Neuronal stem cell (in vitro differentiated cells): ENCODE results near the gene ORC3.

Experiments used
- DNase-seq: peaks from one replicate; pipeline ENCODE4 v3.0.0-alpha.2; 2013; ENCODE audit warnings: low spot score
- H2AFZ ChIP-seq: one replicate; pipeline ENCODE4 v1.6.1; 2013; ENCODE audit warnings: mild to moderate bottlenecking, low read length, inconsistent platforms
- H2AK5ac ChIP-seq: 2 replicates; pipeline ENCODE4 v1.6.1; 2013; ENCODE audit warnings: low read depth, mild to moderate bottlenecking, inconsistent platforms, low read length, moderate library complexity, mixed read lengths
- H2BK120ac ChIP-seq: 2 replicates; pipeline ENCODE4 v1.6.1; 2013; ENCODE audit warnings: low read depth, mild to moderate bottlenecking, inconsistent platforms, low read length, moderate library complexity, mixed read lengths
- H2BK12ac ChIP-seq: one replicate; pipeline ENCODE4 v1.6.1; 2013; ENCODE audit warnings: low read length, inconsistent platforms
- H2BK15ac ChIP-seq: 2 replicates; pipeline ENCODE4 v1.6.1; 2013; ENCODE audit warnings: mild to moderate bottlenecking, low read length, inconsistent platforms, mixed read lengths
- H2BK5ac ChIP-seq: one replicate; pipeline ENCODE4 v1.6.1; 2013; ENCODE audit warnings: inconsistent platforms, mild to moderate bottlenecking, low read length, moderate library complexity
- H3K14ac ChIP-seq: one replicate; pipeline ENCODE4 v1.6.1; 2013; ENCODE audit warnings: low read length, inconsistent platforms
- H3K18ac ChIP-seq: 2 replicates; pipeline ENCODE4 v1.6.1; 2013; ENCODE audit warnings: low read length, inconsistent platforms
- H3K23ac ChIP-seq: 2 replicates; pipeline ENCODE4 v1.6.1; 2013; ENCODE audit warnings: low read depth, mild to moderate bottlenecking, mixed read lengths, low read length, inconsistent platforms; ENCODE audit not compliant: poor library complexity
- H3K27ac ChIP-seq: replicated peaks from 3 replicates; pipeline ENCODE4 v1.5.1; 2013; ENCODE audit warnings: low read length, inconsistent platforms
- H3K27me3 ChIP-seq, 3 experiments: 2 replicates each; pipeline ENCODE4 v1.6.1; 2013; ENCODE audit warnings: low read length in 3 of 3, mild to moderate bottlenecking in 2 of 3, inconsistent platforms in 1 of 3, low read depth in 1 of 3, mixed read lengths in 1 of 3, moderate library complexity in 1 of 3; ENCODE audit not compliant: control insufficient read depth in 3 of 3, insufficient read depth in 3 of 3
- H3K36me3 ChIP-seq, 2 donors: replicated peaks in 1 of 2; 2 replicates each; pipeline ENCODE4 v1.6.1; 2013; ENCODE audit warnings: low read length in 2 of 2; ENCODE audit not compliant: control insufficient read depth in 2 of 2, insufficient read depth in 2 of 2
- H3K4ac ChIP-seq: 2 replicates; pipeline ENCODE4 v1.6.1; 2013; ENCODE audit warnings: inconsistent platforms, mild to moderate bottlenecking, low read length, moderate library complexity
- H3K4me1 ChIP-seq, 2 donors: 1 replicate in 1 of 2; 2 replicates in 1 of 2; pipeline ENCODE4 v1.6.1; 2013; ENCODE audit warnings: low read length in 2 of 2, low read depth in 1 of 2; ENCODE audit not compliant: control insufficient read depth in 2 of 2, insufficient read depth in 1 of 2
- H3K4me2 ChIP-seq: one replicate; pipeline ENCODE4 v1.6.1; 2013; ENCODE audit warnings: mild to moderate bottlenecking, low read length, inconsistent platforms; ENCODE audit not compliant: insufficient read depth, poor library complexity, severe bottlenecking
- H3K4me3 ChIP-seq, 2 donors: 2 replicates each; pipeline ENCODE4 v1.5.1; 2013; ENCODE audit warnings: low read length in 2 of 2, mild to moderate bottlenecking in 2 of 2, inconsistent platforms in 1 of 2, moderate library complexity in 1 of 2
- H3K79me1 ChIP-seq: one replicate; pipeline ENCODE4 v1.6.1; 2013; ENCODE audit warnings: low read depth, mild to moderate bottlenecking, inconsistent platforms, low read length, moderate library complexity
- H3K9ac ChIP-seq: one replicate; pipeline ENCODE4 v1.6.1; 2013; ENCODE audit warnings: mild to moderate bottlenecking, low read depth, low read length, inconsistent platforms; ENCODE audit not compliant: poor library complexity
- H3K9me3 ChIP-seq, 2 donors: replicated peaks in 1 of 2; 2 replicates each; pipeline versions ENCODE3 to v1.6.1; 2013; ENCODE audit warnings: low read length in 2 of 2, mild to moderate bottlenecking in 2 of 2, inconsistent platforms in 1 of 2, low read depth in 1 of 2, mixed read lengths in 1 of 2, moderate library complexity in 1 of 2; ENCODE audit not compliant: control insufficient read depth in 2 of 2, insufficient read depth in 1 of 2
- H4K8ac ChIP-seq: one replicate; pipeline ENCODE4 v1.6.1; 2013; ENCODE audit warnings: low read depth, mild to moderate bottlenecking, inconsistent platforms, low read length, moderate library complexity
- H4K91ac ChIP-seq: one replicate; pipeline ENCODE4 v1.6.1; 2013; ENCODE audit warnings: low read length, low read depth, mild to moderate bottlenecking, inconsistent platforms; ENCODE audit not compliant: poor library complexity
- WGBS, 2 donors: extraction: QIAGEN DNeasy Blood & Tissue Kit; methylation state at CpG; one replicate each; pipeline ENCODE4 v1.1.7; 2013; ENCODE audit warnings: missing lambda C conversion rate in 2 of 2, mixed read lengths in 1 of 2; ENCODE audit not compliant: insufficient read length in 2 of 2, insufficient replicate concordance in 1 of 2; ENCODE audit errors: extremely low coverage in 2 of 2; 5-methylcytosine and 5-hydroxymethylcytosine counted together

ORC3 gene

DNA sequence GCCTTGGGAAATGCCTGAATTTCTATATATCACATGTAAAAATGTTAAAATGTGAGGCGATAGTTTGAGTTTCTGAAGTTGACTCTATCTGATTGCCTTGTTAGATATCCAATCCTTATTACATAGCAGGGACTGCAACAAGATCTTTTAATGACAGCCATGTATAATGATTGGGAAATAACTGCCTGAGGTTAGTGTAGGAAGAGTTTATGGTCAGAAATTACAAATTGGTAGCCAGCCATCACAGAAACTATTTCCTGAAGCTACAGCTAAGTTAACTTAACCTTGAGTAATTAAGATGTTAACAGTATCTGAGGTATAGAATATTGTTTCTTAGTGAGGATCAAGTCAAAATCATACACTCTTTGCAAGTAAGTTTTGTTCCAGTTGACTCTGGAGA is 71.1 kb downstream of the ORC3 start:
- Histone ChIP-seq H4K91ac (no peak overlapping the region), H3K4ac (no peak overlapping the region), H2BK12ac (no peak overlapping the region), H3K9me3 (peaks cover 0 to 2% of the 10 kb centered on the region in 2 donors), H3K36me3 (peaks cover 8 to 83% of the 10 kb centered on the region in 2 donors), H3K9ac (no peak overlapping the region), H3K79me1 (no peaks in the 10 kb centered on the region), H3K18ac (no peak overlapping the region), H2BK15ac (no peak overlapping the region), H3K14ac (no peak overlapping the region), H2AFZ (no peak overlapping the region), H2AK5ac (no peak overlapping the region), H3K23ac (no peak overlapping the region), H2BK5ac (no peak overlapping the region), H3K27ac (no peak overlapping the region), H3K4me2 (no peak overlapping the region), H2BK120ac (no peak overlapping the region), H3K4me1 (no peaks in the 10 kb centered on the region), H3K27me3 (no peaks in the 10 kb centered on the region), H3K4me3 (no peak overlapping the region), H4K8ac (no peak overlapping the region)
- DNase-seq: no peak
- WGBS, 2 donors: no CpG with 5 or more reads among the region's 1 CpG

DNA sequence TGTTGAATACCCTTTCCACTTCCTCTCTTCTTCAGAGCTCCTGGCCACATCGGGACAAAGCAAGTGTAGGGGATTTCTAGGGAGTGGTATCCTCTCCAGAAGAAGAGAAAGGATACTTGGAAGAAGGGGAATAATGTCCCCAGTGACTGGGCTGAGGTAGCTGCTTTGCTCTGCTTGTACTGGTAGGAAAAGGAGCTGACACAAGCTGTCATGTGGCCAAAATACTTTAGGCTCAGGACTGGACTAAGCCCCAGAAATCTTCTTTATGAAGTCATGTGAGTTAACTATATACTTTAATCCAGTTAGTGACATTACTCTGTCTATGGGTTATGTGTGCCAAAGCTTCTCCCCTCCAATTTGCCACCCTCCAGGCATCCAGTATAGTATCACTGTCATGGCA is 71.6 kb downstream of the ORC3 start:
- no peak overlapping the region for H2AK5ac ChIP-seq
- H3K23ac ChIP-seq: no peak overlapping the region
- H3K4me1 ChIP-seq: no peaks in the 10 kb centered on the region
- WGBS, 2 donors: no CpG with 5 or more reads among the region's 1 CpG
- peaks cover 0 to 2% of the 10 kb centered on the region in 2 donors for H3K9me3 ChIP-seq
- no peak overlapping the region for H3K9ac ChIP-seq
- H3K18ac ChIP-seq: no peak overlapping the region
- no peak overlapping the region for H3K4me3 ChIP-seq
- H3K36me3 ChIP-seq: peaks cover 8 to 83% of the 10 kb centered on the region in 2 donors
- no peak overlapping the region for H3K4ac ChIP-seq
- H2BK5ac ChIP-seq: no peak overlapping the region
- no peak overlapping the region for H3K14ac ChIP-seq
- no peak overlapping the region for H4K91ac ChIP-seq
- no peaks in the 10 kb centered on the region for H3K27me3 ChIP-seq
- H3K4me2 ChIP-seq: no peak overlapping the region
- no peak overlapping the region for H3K27ac ChIP-seq
- no peak overlapping the region for H2BK120ac ChIP-seq
- H3K79me1 ChIP-seq: no peaks in the 10 kb centered on the region
- H2BK15ac ChIP-seq: no peak overlapping the region
- H2AFZ ChIP-seq: no peak overlapping the region
- no peak for DNase-seq
- no peak overlapping the region for H4K8ac ChIP-seq
- no peak overlapping the region for H2BK12ac ChIP-seq

- Histone ChIP-seq H3K14ac (no peak overlapping the region), H4K8ac (no peak overlapping the region), H3K36me3 (peaks cover 6 to 85% of the 10 kb centered on the region in 2 donors), H2BK15ac (no peak overlapping the region), H3K27ac (no peak overlapping the region), H3K4me2 (no peak overlapping the region), H2BK5ac (no peak overlapping the region), H3K4me1 (no peaks in the 10 kb centered on the region), H3K27me3 (no peaks in the 10 kb centered on the region), H2BK120ac (no peak overlapping the region), H2BK12ac (no peak overlapping the region), H3K23ac (no peak overlapping the region), H3K79me1 (no peaks in the 10 kb centered on the region), H3K4ac (no peak overlapping the region), H3K4me3 (no peak overlapping the region), H3K9me3 (peaks cover 0 to 2% of the 10 kb centered on the region in 2 donors), H4K91ac (no peak overlapping the region), H3K18ac (no peak overlapping the region), H2AFZ (no peak overlapping the region), H3K9ac (no peak overlapping the region), H2AK5ac (no peak overlapping the region)
- no CpG with 5 or more reads among the region's 2 CpGs for WGBS, 2 donors
- DNase-seq: no peak
These were observed 73.5 kb downstream of the ORC3 start for GRCh38 chr6:87663434-87663833.

DNA sequence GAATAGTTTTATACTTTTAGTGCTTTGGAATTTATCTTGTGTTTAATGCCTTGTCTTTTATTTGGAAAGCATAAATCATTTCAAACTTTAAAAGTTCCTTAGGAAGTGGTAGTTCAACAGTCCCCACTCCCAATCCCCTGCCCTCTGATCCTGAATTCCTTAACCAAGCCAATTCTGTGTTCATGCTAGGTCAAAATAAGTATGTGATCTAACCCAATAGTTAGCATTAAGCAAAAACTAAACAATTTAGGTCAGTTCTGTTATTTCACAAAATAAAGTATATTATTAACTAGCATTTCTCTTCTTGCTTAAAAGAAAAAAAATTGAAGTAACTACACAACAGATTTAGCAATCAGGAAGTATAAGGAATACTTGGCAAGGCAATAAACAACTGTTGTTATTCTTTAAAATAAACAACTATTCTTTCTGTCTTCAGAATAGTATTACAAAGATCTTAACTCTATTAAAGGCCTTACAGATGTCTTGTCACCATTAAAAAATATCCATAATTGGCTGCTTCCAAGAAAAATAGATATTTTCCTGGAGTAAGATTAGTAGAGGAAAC is 75.1 kb downstream of the ORC3 start:
- no peak overlapping the region for H3K4me2 ChIP-seq

More for the DNA sequence above, 75.1 kb downstream of the ORC3 start:
- Histone ChIP-seq H2BK12ac (no peak overlapping the region), H3K4ac (no peak overlapping the region), H3K4me3 (no peak overlapping the region), H3K79me1 (no peaks in the 10 kb centered on the region), H4K8ac (no peak overlapping the region), H4K91ac (no peak overlapping the region), H2AK5ac (no peak overlapping the region), H3K36me3 (peaks cover 6 to 90% of the 10 kb centered on the region in 2 donors), H2BK120ac (no peak overlapping the region), H3K14ac (no peak overlapping the region), H3K9me3 (peaks cover 0 to 2% of the 10 kb centered on the region in 2 donors), H3K4me1 (no peaks in the 10 kb centered on the region), H2AFZ (no peak overlapping the region), H3K18ac (no peak overlapping the region), H3K23ac (no peak overlapping the region), H2BK5ac (no peak overlapping the region), H2BK15ac (no peak overlapping the region), H3K27ac (no peak overlapping the region), H3K9ac (no peak overlapping the region), H3K27me3 (no peaks in the 10 kb centered on the region)
- no peak for DNase-seq
